H1 (cell line): ENCODE measurements around the gene OLA1. TPM values are rescaled to one million over a fixed set of nuclear protein-coding genes. Genes with fewer than 3 reads are reported as not detected.

ENCODE experiments used
- CTCF ChIA-PET: fragments of 300-600 bp; sonication (Branson Sonifier 250); formaldehyde crosslinking; loops from one replicate; lab custom pipeline; 2021; ENCODE audit not compliant: partially characterized antibody; lab: Charles Lee
- POLR2A ChIA-PET: fragments of 300-600 bp; sonication (Branson Sonifier 250); formaldehyde crosslinking; loops from one replicate; lab custom pipeline; 2021; ENCODE audit warnings: inconsistent platforms; ENCODE audit not compliant: partially characterized antibody; lab: Charles Lee
- DNase-seq, 2 experiments: peaks; one replicate each; pipeline versions ENCODE4 v3.0.0 to v3.0.0-alpha.2; 2010 to 2022; ENCODE audit warnings: low spot score in 2 of 2, low read depth in 1 of 2, mixed read lengths in 1 of 2
- FAIRE-seq: peaks from 2 replicates; lab custom pipeline; 2011; peaks lifted over from hg19 to GRCh38; lab: Jason Lieb, UNC
- H2AFZ ChIP-seq: 2 replicates; pipeline ENCODE4 v1.8.1; 2012; ENCODE audit warnings: low read length, inconsistent platforms
- H2AK5ac ChIP-seq: 2 replicates; pipeline ENCODE4 v1.6.1; 2013; ENCODE audit warnings: low read depth, low read length
- H2BK120ac ChIP-seq: replicated peaks from 2 replicates; pipeline ENCODE3; 2013; ENCODE audit warnings: low read depth, low read length, inconsistent platforms
- H2BK12ac ChIP-seq: 2 replicates; pipeline ENCODE4 v1.6.1; 2013; ENCODE audit warnings: low read depth, low read length
- H2BK15ac ChIP-seq: 2 replicates; pipeline ENCODE4 v1.6.1; 2013; ENCODE audit warnings: low read length
- H2BK20ac ChIP-seq: 2 replicates; pipeline ENCODE4 v1.6.1; 2013; ENCODE audit warnings: low read length
- H2BK5ac ChIP-seq: 2 replicates; pipeline ENCODE4 v1.6.1; 2013; ENCODE audit warnings: low read depth, low read length
- H3K14ac ChIP-seq: 2 replicates; pipeline ENCODE4 v1.6.1; 2013; ENCODE audit warnings: inconsistent platforms; ENCODE audit not compliant: insufficient read length
- H3K18ac ChIP-seq: 2 replicates; pipeline ENCODE4 v1.6.1; 2013; ENCODE audit warnings: low read length; ENCODE audit errors: extremely low read depth
- H3K23ac ChIP-seq: 2 replicates; pipeline ENCODE4 v1.6.1; 2013; ENCODE audit warnings: inconsistent platforms; ENCODE audit not compliant: insufficient read length
- H3K23me2 ChIP-seq: 2 replicates; pipeline ENCODE4 v1.6.1; 2013; ENCODE audit warnings: low read depth, low read length
- H3K27ac ChIP-seq: 2 replicates; pipeline ENCODE4 v1.6.1; 2011; ENCODE audit warnings: low read depth, low read length, inconsistent platforms
- H3K27me3 ChIP-seq, 4 experiments: replicated peaks in 1 of 4; 1 replicate in 1 of 4; 2 replicates in 3 of 4; pipeline versions ENCODE4 v1.6.1 to v1.8.1; 2011 to 2013; ENCODE audit warnings: low read length in 3 of 4, mild to moderate bottlenecking in 3 of 4, inconsistent platforms in 2 of 4, mixed read lengths in 2 of 4, moderate library complexity in 1 of 4; ENCODE audit not compliant: control insufficient read depth in 3 of 4, insufficient read depth in 3 of 4; ENCODE audit errors: extremely low read depth in 1 of 4
- H3K36me3 ChIP-seq, 4 experiments: 2 replicates each; pipeline versions ENCODE4 v1.6.1 to v1.8.1; 2011 to 2013; ENCODE audit warnings: mild to moderate bottlenecking in 4 of 4, low read length in 3 of 4, moderate library complexity in 2 of 4, control low read depth in 1 of 4, inconsistent platforms in 1 of 4; ENCODE audit not compliant: insufficient read depth in 4 of 4, control insufficient read depth in 2 of 4
- H3K4ac ChIP-seq: replicated peaks from 2 replicates; pipeline ENCODE3; 2013; ENCODE audit warnings: low read length, low read depth, mixed read lengths, inconsistent platforms; ENCODE audit not compliant: insufficient read length
- H3K4me1 ChIP-seq, 4 experiments: replicated peaks in 1 of 4; 1 replicate in 1 of 4; 2 replicates in 3 of 4; pipeline versions ENCODE4 v1.6.1 to v1.8.1; 2011 to 2013; ENCODE audit warnings: low read length in 3 of 4, inconsistent platforms in 2 of 4, mixed read lengths in 1 of 4; ENCODE audit not compliant: insufficient read depth in 4 of 4, control insufficient read depth in 3 of 4
- H3K4me2 ChIP-seq, 2 experiments: 2 replicates each; pipeline versions ENCODE4 v1.6.1 to v1.8.1; 2011 to 2013; ENCODE audit warnings: low read depth in 2 of 2, low read length in 2 of 2, control low read depth in 1 of 2, inconsistent platforms in 1 of 2, mild to moderate bottlenecking in 1 of 2; ENCODE audit not compliant: insufficient read depth in 1 of 2
- H3K4me3 ChIP-seq, 4 experiments: fragments of 200-600, 300-600 bp in 1 of 4; sonication (generic), shearing (Covaris generic), sonication (Bioruptor Twin) in 1 of 4; 2 replicates each; pipeline versions ENCODE4 v1.5.1 to v1.8.1; 2011 to 2016; ENCODE audit warnings: low read length in 4 of 4, low read depth in 3 of 4, control low read depth in 2 of 4, inconsistent platforms in 2 of 4, mild to moderate bottlenecking in 2 of 4, mixed read lengths in 1 of 4, moderate library complexity in 1 of 4; ENCODE audit not compliant: insufficient read depth in 2 of 4; ENCODE audit errors: extremely low read depth in 1 of 4
- H3K56ac ChIP-seq: replicated peaks from 2 replicates; pipeline ENCODE3; 2013; ENCODE audit warnings: low read depth, mild to moderate bottlenecking, mixed read lengths, low read length, inconsistent platforms; ENCODE audit not compliant: insufficient read length
- H3K79me1 ChIP-seq: 2 replicates; pipeline ENCODE4 v1.6.1; 2013; ENCODE audit warnings: low read depth, low read length, control low read depth
- H3K79me2 ChIP-seq, 2 experiments: 2 replicates each; pipeline versions ENCODE4 v1.6.1 to v1.8.1; 2012 to 2013; ENCODE audit warnings: low read length in 2 of 2, mild to moderate bottlenecking in 2 of 2, inconsistent platforms in 1 of 2; ENCODE audit not compliant: insufficient read depth in 2 of 2, control insufficient read depth in 1 of 2
- H3K9ac ChIP-seq, 4 experiments: replicated peaks in 1 of 4; 1 replicate in 1 of 4; 2 replicates in 3 of 4; pipeline versions ENCODE4 v1.6.1 to v1.8.1; 2011 to 2013; ENCODE audit warnings: low read depth in 3 of 4, low read length in 3 of 4, control low read depth in 2 of 4, mild to moderate bottlenecking in 2 of 4, moderate library complexity in 2 of 4, inconsistent platforms in 1 of 4; ENCODE audit errors: extremely low read depth in 1 of 4
- H3K9me3 ChIP-seq, 2 experiments: 2 replicates each; pipeline versions ENCODE4 v1.6.1 to v1.8.1; 2012 to 2013; ENCODE audit warnings: mild to moderate bottlenecking in 2 of 2, moderate library complexity in 2 of 2, control low read depth in 1 of 2, inconsistent platforms in 1 of 2, low read depth in 1 of 2, low read length in 1 of 2, mixed read lengths in 1 of 2; ENCODE audit not compliant: insufficient read depth in 2 of 2
- H4K20me1 ChIP-seq, 2 experiments: replicated peaks in 1 of 2; 2 replicates each; pipeline versions ENCODE3 to v1.8.1; 2011 to 2013; ENCODE audit warnings: inconsistent platforms in 2 of 2, low read length in 2 of 2, mild to moderate bottlenecking in 1 of 2; ENCODE audit not compliant: insufficient read depth in 2 of 2, control insufficient read depth in 1 of 2
- H4K5ac ChIP-seq: 2 replicates; pipeline ENCODE4 v1.6.1; 2013; ENCODE audit warnings: low read length, low read depth, mixed read lengths, inconsistent platforms; ENCODE audit not compliant: insufficient read length
- H4K8ac ChIP-seq: 2 replicates; pipeline ENCODE4 v1.8.0; 2013; ENCODE audit warnings: mild to moderate bottlenecking, moderate library complexity, low read length, inconsistent platforms; ENCODE audit not compliant: insufficient read depth; ENCODE audit errors: extremely low read depth
- H4K91ac ChIP-seq: replicated peaks from 2 replicates; pipeline ENCODE3; 2013; ENCODE audit warnings: low read length, mixed read lengths, inconsistent platforms; ENCODE audit not compliant: insufficient read length
- MAFK ChIP-seq: IDR thresholded peaks from 2 replicates; pipeline ENCODE4 v1.6.1; 2012; ENCODE audit warnings: low read depth, mild to moderate bottlenecking, improper control_type of control experiment, low read length
- SIX5 ChIP-seq: IDR thresholded peaks from 2 replicates; pipeline ENCODE4 v1.6.1; 2011; ENCODE audit warnings: mild to moderate bottlenecking, low read depth, low read length
- SP1 ChIP-seq: IDR thresholded peaks from 2 replicates; pipeline ENCODE4 v1.6.1; 2011; ENCODE audit warnings: low read depth, low read length
- TEAD4 ChIP-seq: IDR thresholded peaks from 2 replicates; pipeline ENCODE4 v1.6.1; 2012; ENCODE audit warnings: low read depth, low read length, inconsistent platforms, mixed read lengths
- WGBS, 2 experiments: shearing (Covaris generic) in 1 of 2; methylation state at CpG; one replicate each; pipeline versions ENCODE4 v1.1.6 to v1.1.7; 2013 to 2015; ENCODE audit warnings: low lambda C conversion rate in 2 of 2, mixed read lengths in 2 of 2, inconsistent platforms in 1 of 2, low coverage in 1 of 2, missing lambda C conversion rate in 1 of 2; ENCODE audit not compliant: insufficient replicate concordance in 2 of 2, insufficient coverage in 1 of 2, insufficient read length in 1 of 2; ENCODE audit errors: extremely low coverage in 1 of 2, missing lambda C conversion rate in 1 of 2; 5-methylcytosine and 5-hydroxymethylcytosine counted together
- polyA plus RNA-seq, 7 experiments: library from polyadenylated mRNA; depleted of rRNA in 3 of 7; stranded (reverse) in 5 of 7; unstranded in 2 of 7; fragments of >200 nt in 5 of 7; fragments of 200-250 nt in 2 of 7; gene quantifications; 1 replicate in 5 of 7; 2 replicates in 1 of 7; 4 replicates in 1 of 7; pipeline versions ENCODE4 v1.2.1 to v1.2.3, GENCODE V29; 2011 to 2013; ENCODE audit warnings: missing spikeins in 2 of 7, mixed read lengths in 2 of 7
- total RNA-seq: library from RNA; stranded (reverse); fragmentation: NEBNext Ultra II Directional; extraction: Animal tissue kit (Norgen Biotek cat#: 25700); gene quantifications from 2 replicates; pipeline ENCODE4 v1.2.1, GENCODE V29; 2021

Gene OLA1
- total and polyA plus RNA-seq, 2 of the 8 experiments (the other 6 are each of a cell fraction or from before 2014, with no cell fraction given): 39.3 to 158 TPM

- no peaks in the 10 kb centered on the region for H3K23me2 ChIP-seq
- peaks cover 0 to 10% of the 10 kb centered on the region in 2 experiments; a peak in 2 of 4 replicates for H3K79me2 ChIP-seq
- WGBS, 2 experiments: 85% methylated on average over 2 of the region's 2 CpGs; no CpG with 5 or more reads in 1 of the 2 experiments
Observed at GRCh38 chr2:174149530-174149929, 98.8 kb downstream of the OLA1 start.

More at GRCh38 chr2:174149530-174149929, 98.8 kb downstream of the OLA1 start:
- no peak overlapping the region for H3K4ac ChIP-seq
- H3K14ac ChIP-seq: no peak overlapping the region
- no peak overlapping the region for H2BK5ac ChIP-seq
- H3K27ac ChIP-seq: no peak overlapping the region
- H3K4me2 ChIP-seq: no peak overlapping the region
- no peaks in the 10 kb centered on the region for H3K27me3 ChIP-seq
- no peak overlapping the region for H2AK5ac ChIP-seq
- H3K9me3 ChIP-seq: no peaks in the 10 kb centered on the region
- no peak overlapping the region for H4K5ac ChIP-seq
- ChIA-PET POLR2A (no interaction called here), CTCF (interaction anchor here (1.1 to 1.4 kb wide), 3 partner anchors 11 to 701 kb away, joined by 3 to 6 read pairs (median 3); no protein-coding TSS in a partner anchor)
- TF ChIP-seq MAFK (peak; percentile 10; the same call in 1 of the 2 replicates), SIX5 (no peak), TEAD4 (no peak), SP1 (no peak)
- no peak overlapping the region for H4K91ac ChIP-seq
- no peak overlapping the region for H2BK120ac ChIP-seq
- no peak overlapping the region for H4K8ac ChIP-seq
- H2AFZ ChIP-seq: no peak overlapping the region
- no peaks in the 10 kb centered on the region for H3K36me3 ChIP-seq
- no peak overlapping the region for H2BK20ac ChIP-seq
- no peak overlapping the region for H2BK15ac ChIP-seq
- H3K56ac ChIP-seq: no peak overlapping the region
- H3K79me1 ChIP-seq: no peaks in the 10 kb centered on the region; the same call in 1 of the 2 replicates
- no peak for DNase-seq
- no peaks in the 10 kb centered on the region for H4K20me1 ChIP-seq
- H3K4me3 ChIP-seq: no peak overlapping the region
- H3K4me1 ChIP-seq: no peaks in the 10 kb centered on the region
- no peak overlapping the region for H2BK12ac ChIP-seq
- FAIRE-seq: no peak
- no peak overlapping the region for H3K23ac ChIP-seq
- H3K18ac ChIP-seq: no peak overlapping the region
- no peak overlapping the region for H3K9ac ChIP-seq
